ENCODE data around the gene CILP2. TPM values are rescaled to one million over a fixed set of nuclear protein-coding genes. Genes with fewer than 3 reads are reported as not detected.

CILP2 gene
- polyA plus RNA-seq, 1 of the 3 experiments (the other 2 are of a cell fraction): 1.9 TPM

GRCh38 chr19:19570571-19570970 lies 32.5 kb downstream of the CILP2 start:
- H3K9me3 ChIP-seq: no peaks in the 10 kb centered on the region
- no peaks in the 10 kb centered on the region for H3K36me3 ChIP-seq (replicated peaks in 1 of 2; ENCODE audit: control insufficient read depth in 1 of 2, insufficient read depth in 2 of 2, low read length in 1 of 2)
- no peaks in the 10 kb centered on the region for H3K79me2 ChIP-seq (ENCODE audit: insufficient read depth)
- DNase-seq: no peak
- no peaks in the 10 kb centered on the region for H3F3A ChIP-seq (replicated peaks; ENCODE audit: insufficient read depth)
- H3K27me3 ChIP-seq (ENCODE audit: insufficient read depth): no peaks in the 10 kb centered on the region
- H2AFZ ChIP-seq (ENCODE audit: low read depth): no peak overlapping the region
- H3K27ac ChIP-seq (ENCODE audit: low read depth in 2 of 2, low read length in 1 of 2): no peak overlapping the region
- H3K4me1 ChIP-seq (ENCODE audit: control insufficient read depth in 1 of 2, insufficient read depth in 2 of 2, low read depth in 1 of 2, low read length in 1 of 2): no peaks in the 10 kb centered on the region
- ChIA-PET CTCF (interaction anchor here (2.5 to 9.3 kb wide), 2 partner anchors 17 to 39 kb away, joined by 6 to 56 read pairs; no protein-coding TSS in a partner anchor), POLR2A (no interaction called here)
- H3K4me2 ChIP-seq: no peak overlapping the region
- no peaks in the 10 kb centered on the region for H3K9me2 ChIP-seq
- H3K4me3 ChIP-seq (ENCODE audit: low read depth in 2 of 2, low read length in 1 of 2): no peak overlapping the region
- no peaks in the 10 kb centered on the region for H4K20me1 ChIP-seq (ENCODE audit: insufficient read depth)
- no peak overlapping the region for H3K9ac ChIP-seq
- WGBS (ENCODE audit: low lambda C conversion rate): 94% methylated on average over 10 of the region's 10 CpGs
- no peak for TF ChIP-seq EZH2phosphoT487 (IDR thresholded peaks at IDR 0.05; ENCODE audit: borderline replicate concordance, low read depth)
- TF ChIP-seq MEF2A (IDR thresholded peaks at IDR 0.05; ENCODE audit: borderline replicate concordance, low read depth): no peak
- TF ChIP-seq TCF12 (IDR thresholded peaks at IDR 0.05): no peak
- no peak for TF ChIP-seq GATA2 (CRISPR knock-in tag; IDR thresholded peaks at IDR 0.05)
- TF ChIP-seq TEAD4 (IDR thresholded peaks at IDR 0.05; ENCODE audit: borderline replicate concordance, insufficient read depth): no peak
- no peak for TF ChIP-seq NFIC (IDR thresholded peaks at IDR 0.05; ENCODE audit: borderline replicate concordance)
- TF ChIP-seq USF1 (IDR thresholded peaks at IDR 0.05; ENCODE audit: borderline replicate concordance, low read depth): no peak
- TF ChIP-seq GABPA (IDR thresholded peaks at IDR 0.05; ENCODE audit: low read depth): no peak
- no peak for TF ChIP-seq YY1 (IDR thresholded peaks at IDR 0.05; ENCODE audit: low read depth)
- no peak for TF ChIP-seq NRF1 (IDR thresholded peaks at IDR 0.05; ENCODE audit: low read depth, low read length)
- no peak for TF ChIP-seq ELF1 (IDR thresholded peaks at IDR 0.05)
- no peak for TF ChIP-seq SMC3 (IDR thresholded peaks at IDR 0.05; ENCODE audit: low read depth, low read length)
- no peak for TF ChIP-seq CHD2 (IDR thresholded peaks at IDR 0.05; ENCODE audit: low read length, partially characterized antibody)
- TF ChIP-seq, protein P1, sequence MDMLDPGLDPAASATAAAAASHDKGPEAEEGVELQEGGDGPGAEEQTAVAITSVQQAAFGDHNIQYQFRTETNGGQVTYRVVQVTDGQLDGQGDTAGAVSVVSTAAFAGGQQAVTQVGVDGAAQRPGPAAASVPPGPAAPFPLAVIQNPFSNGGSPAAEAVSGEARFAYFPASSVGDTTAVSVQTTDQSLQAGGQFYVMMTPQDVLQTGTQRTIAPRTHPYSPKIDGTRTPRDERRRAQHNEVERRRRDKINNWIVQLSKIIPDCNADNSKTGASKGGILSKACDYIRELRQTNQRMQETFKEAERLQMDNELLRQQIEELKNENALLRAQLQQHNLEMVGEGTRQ (IDR thresholded peaks at IDR 0.05; ENCODE audit: borderline replicate concordance, low read depth, low read length): no peak
- TF ChIP-seq, protein P2, sequence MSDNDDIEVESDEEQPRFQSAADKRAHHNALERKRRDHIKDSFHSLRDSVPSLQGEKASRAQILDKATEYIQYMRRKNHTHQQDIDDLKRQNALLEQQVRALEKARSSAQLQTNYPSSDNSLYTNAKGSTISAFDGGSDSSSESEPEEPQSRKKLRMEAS (IDR thresholded peaks at IDR 0.05; ENCODE audit: low read depth): no peak
- TF ChIP-seq, protein P3, sequence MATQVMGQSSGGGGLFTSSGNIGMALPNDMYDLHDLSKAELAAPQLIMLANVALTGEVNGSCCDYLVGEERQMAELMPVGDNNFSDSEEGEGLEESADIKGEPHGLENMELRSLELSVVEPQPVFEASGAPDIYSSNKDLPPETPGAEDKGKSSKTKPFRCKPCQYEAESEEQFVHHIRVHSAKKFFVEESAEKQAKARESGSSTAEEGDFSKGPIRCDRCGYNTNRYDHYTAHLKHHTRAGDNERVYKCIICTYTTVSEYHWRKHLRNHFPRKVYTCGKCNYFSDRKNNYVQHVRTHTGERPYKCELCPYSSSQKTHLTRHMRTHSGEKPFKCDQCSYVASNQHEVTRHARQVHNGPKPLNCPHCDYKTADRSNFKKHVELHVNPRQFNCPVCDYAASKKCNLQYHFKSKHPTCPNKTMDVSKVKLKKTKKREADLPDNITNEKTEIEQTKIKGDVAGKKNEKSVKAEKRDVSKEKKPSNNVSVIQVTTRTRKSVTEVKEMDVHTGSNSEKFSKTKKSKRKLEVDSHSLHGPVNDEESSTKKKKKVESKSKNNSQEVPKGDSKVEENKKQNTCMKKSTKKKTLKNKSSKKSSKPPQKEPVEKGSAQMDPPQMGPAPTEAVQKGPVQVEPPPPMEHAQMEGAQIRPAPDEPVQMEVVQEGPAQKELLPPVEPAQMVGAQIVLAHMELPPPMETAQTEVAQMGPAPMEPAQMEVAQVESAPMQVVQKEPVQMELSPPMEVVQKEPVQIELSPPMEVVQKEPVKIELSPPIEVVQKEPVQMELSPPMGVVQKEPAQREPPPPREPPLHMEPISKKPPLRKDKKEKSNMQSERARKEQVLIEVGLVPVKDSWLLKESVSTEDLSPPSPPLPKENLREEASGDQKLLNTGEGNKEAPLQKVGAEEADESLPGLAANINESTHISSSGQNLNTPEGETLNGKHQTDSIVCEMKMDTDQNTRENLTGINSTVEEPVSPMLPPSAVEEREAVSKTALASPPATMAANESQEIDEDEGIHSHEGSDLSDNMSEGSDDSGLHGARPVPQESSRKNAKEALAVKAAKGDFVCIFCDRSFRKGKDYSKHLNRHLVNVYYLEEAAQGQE (IDR thresholded peaks at IDR 0.05; ENCODE audit: low read depth, low read length): no peak
- TF ChIP-seq JUND (IDR thresholded peaks at IDR 0.05): no peak
